Measurements from ENCODE around the gene TCEA3.

GRCh38 chr1:23387494-23387893 is 37.1 kb downstream of the TCEA3 start:
- no peak for TF ChIP-seq CTCF (IDR thresholded peaks at IDR 0.05)
- TF ChIP-seq EP300 (IDR thresholded peaks at IDR 0.05), result no peak

All from esophagus muscularis mucosa (tissue), 3 donors.